ENCODE measurements around the gene TFF2.

The TFF2 gene

DNA sequence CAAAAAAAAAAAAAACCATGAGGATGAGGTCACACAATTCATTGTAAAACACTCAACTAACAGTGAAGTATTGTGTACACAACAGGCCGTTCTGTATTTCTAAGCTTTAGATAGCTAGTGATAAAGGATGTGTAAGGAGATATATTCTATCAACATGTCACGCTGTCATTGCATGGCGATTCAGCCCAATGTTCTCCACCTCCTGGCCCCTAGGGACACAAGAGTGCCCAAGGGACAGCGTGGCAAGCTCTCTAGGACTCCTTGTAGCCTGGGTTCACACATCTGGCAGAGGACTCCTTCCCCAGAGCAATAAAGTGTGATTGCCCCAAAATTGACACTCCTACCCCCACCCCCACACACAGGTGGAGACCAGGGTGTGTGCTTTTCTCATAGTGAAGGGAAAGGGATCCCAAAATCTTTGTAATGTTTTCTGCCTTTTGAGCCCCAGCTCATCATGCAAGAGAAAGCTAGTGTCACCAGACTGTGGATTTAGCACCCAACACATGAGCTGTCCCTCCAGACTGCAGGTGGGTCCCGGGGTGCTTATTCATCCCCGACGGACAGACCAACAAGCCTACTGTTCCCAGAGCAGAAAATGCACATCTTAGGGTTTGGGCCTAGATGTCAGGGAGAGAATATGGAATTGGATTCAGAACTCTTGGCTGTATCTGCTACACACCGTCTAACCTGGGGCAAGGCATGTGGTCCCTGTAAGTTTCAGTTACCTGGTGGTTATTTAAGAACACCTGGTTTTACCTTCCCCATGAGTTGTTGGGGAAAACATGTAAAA is 33.6 kb upstream of the TFF2 start:
- no peak for DNase-seq (ENCODE audit: low read depth in 2 of 2)

DNA sequence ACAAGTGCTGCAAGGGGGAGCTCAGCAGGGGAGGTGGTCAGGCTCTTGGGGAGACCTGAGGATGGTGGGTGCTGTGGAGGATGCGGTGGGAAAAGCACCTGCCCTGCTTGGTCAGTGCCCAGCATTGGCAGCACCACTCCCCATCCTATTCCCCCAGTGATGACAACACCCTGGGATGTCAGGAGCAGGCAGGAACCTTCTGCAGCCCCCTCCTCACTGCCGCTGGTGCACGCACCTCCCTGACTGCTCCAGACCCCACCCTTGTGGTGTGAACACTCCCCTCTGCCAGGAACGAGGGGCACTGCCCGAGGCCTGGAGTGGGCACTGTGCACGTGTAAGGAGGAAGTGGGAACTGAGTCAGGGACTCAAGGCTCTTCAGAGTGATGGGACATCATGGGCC is 32.5 kb upstream of the TFF2 start:
- DNase-seq (ENCODE audit: low read depth in 2 of 2), result no peak

DNA sequence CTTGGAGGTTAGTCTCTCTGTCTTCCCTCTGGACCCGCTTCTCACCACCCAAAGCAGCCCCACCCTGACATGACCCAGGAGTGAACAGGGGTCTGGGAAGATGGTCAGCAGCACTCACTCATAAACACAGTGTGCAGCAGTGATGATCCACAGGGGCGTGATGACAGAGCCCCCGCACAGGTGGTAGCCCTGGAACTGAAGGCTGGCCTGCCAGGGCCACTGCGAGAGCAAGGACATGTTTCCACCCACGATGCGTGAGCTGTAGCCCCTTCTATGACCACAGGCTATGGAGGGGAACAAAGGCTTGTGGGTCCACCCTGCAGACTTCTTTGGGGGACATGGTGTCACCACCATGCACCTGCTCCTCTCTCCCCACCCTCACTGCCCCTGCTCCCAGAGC is 32.1 kb upstream of the TFF2 start:
- no peak for DNase-seq (ENCODE audit: low read depth in 2 of 2)

DNA sequence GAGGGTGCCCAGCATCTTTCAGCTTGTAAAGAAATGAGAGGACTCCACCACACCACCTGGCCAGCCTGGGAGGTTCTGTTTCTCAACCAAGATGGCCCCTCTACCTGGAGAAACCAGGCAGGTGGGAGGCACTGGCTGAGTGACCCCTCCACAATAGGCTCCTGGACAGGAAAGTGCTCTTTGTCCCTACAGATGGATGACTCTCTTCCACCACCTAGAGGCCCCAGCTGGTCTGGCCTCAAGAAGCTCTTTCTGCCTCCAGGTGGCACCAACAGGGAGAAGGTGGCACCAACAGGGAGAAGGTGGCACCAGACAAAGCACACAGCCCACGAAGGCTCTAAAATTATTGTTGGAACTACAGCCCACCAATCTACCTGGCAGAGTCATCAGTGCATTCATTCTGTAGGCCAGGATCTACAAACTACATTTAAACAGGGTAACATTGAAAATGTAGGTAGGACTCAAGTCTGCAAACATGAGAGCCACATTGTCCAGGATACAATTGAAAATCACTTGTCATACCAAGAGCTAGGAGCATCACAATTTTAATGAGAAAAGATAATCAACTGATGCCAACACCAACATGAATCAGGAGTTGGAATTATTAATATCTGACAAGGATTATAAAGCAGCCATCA is 30.7 kb upstream of the TFF2 start:
- DNase-seq (ENCODE audit: low read depth in 2 of 2), result no peak

DNA sequence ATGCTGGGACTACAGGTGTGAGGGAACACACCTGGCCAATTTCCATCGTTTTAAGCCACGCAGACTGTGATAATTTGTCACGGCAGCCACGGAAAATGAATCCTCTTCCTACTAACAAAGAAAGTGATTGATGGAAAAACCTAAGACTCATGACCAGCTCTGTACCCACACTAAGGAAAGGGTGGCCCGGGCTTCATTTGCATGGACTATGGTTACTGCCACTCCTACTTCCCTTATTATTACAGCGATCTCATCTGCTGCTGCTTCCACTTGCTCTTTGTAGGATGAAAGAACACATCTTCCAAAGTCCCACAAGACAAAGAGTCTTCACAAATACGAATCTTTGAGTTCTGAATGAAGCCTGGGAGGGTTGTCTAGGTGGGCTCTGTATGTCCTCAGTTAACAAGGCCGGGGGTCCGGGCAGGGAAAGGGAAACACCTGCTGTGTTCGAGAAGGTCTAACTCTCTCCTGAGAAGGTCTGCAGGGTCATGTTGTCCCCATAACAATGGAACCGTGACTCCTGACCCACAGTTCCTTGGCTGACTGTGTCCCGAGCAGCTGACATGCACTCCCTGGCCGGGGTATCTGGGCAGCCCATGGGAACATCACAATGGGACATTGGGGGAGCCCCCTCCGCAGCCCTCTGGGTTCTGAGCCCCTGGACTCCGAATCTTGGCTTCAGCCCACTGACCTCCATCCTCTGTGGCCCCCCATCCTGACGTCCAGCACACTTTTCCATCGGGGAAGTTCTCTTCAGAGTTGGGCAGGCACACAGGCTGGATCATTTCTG is 28.8 kb upstream of the TFF2 start:
- DNase-seq (ENCODE audit: low read depth in 2 of 2), result no peak

DNA sequence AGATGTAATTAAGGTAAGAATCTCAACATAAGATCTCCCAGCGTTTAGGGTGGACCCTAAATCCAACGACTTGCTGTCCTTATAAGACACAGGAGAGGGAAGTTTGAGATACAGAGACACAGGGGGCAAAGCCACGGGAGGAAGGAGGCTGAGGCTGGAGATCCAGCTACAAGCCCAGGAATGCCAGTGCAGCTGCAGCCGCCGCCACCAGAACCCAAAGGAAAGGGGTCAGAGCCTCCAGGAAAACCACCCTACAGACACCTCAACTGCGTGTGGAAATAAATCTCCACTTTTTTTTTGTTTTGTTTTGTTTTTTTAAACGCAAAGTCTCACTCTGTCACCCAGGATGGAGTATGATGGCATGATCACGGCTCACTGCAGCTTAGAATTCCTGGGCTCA is 27.6 kb upstream of the TFF2 start:
- no peak for DNase-seq (ENCODE audit: low read depth in 2 of 2)

DNA sequence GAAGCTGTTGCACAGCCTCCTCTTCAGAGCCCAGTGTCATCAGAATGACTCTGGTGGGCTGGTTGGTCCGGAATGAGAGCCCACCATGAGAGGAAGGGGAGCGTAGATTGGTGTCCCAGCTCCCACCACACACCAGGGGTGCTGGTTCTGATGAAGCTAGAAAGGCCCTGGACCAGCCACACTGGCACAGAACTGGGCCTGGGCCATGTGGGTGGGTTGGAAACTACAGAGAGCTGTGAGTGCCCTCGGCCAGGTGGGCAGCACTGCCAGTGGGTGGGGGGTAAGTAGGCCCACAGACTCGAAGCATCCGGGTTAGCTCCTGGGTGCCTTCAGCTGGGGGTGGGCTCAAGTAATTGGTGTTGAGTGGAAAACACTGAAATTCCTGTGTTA is 27.2 kb upstream of the TFF2 start:
- no peak for DNase-seq (ENCODE audit: low read depth in 2 of 2)

DNA sequence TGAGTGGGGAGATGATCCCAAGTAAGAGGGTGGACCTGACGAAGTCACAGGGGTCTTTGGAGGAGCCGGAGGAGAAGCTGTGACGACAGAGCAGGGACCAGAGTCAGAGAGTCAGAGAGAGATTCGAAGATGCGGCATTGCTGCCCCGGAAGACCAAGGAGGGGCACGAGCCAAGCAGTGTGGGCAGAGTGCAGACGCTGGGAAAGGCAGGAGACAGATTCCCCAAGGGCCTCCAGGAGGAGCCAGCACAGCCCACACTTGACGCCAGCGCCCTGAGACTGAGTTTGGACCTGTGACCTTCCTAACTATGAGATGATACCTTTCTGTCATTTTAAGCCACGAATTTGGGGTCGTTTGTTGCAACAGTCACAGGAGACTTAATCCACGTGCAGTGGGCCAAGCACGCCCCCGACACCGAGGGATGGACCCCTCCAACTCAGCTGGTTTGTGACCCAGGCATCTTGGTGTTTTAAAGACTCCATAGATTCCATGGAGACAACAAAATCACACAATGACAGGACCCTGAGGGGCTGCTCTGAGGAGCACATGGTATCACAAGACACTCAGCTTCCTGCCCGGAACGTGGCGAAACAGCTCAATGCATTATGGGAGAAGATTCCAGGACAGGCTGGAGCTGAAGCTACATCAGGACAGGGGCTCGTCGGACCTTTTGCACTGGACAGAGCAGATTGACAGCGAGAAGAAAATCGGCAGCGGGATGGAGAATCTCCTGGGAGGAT is 26.6 kb upstream of the TFF2 start:
- no peak for DNase-seq (ENCODE audit: low read depth in 2 of 2)

DNA sequence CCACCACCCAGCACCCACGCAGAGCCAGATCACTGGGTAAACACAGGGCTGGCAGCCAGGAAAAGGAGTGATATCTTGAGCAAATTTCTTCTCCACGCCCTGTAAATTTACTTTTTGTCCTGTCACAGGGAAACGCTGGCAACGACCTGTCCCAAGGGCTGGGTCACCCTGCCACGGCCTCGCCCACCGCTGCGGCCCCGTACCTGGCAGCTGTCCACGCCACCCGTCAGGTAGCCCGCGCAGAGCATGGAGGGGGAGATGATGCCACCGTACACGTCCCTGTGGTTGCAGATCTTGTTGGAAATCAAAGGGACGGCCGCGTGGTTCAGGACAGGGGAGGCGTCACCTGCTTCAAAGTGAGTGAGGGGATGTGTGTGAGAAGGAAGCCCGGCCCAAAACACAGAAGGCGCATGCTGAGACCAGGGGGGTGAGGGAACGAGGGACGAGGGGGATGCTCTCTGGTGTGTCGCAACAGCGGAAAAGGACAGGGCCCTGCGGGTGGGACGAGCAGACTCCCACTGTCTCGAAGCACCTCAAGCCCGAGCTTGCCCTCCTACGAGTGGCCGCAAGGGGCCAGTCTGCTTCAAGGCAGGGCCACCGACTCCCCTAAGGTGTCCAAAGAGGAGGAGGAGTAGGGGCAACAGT is 25.7 kb upstream of the TFF2 start:
- DNase-seq (ENCODE audit: low read depth in 2 of 2), result no peak

DNA sequence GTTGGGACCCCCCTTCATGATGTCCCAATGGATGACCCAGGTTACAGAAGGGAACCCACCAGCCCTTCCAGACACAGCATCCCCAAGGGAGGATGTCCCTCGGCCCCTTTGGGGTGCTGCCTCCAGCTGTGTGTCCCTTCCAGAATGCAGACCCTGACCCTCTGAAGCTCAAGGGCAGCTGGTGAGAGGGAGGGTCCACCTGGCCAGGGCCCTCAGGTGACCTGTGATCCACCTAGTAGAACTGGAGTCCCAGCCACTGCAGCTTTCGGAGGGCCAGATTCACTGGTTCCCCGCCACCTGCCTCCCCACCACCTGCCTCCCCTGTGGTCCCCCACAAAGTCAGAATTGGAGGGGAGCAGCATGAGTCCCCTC is 25.2 kb upstream of the TFF2 start:
- DNase-seq (ENCODE audit: low read depth in 2 of 2), result no peak

DNA sequence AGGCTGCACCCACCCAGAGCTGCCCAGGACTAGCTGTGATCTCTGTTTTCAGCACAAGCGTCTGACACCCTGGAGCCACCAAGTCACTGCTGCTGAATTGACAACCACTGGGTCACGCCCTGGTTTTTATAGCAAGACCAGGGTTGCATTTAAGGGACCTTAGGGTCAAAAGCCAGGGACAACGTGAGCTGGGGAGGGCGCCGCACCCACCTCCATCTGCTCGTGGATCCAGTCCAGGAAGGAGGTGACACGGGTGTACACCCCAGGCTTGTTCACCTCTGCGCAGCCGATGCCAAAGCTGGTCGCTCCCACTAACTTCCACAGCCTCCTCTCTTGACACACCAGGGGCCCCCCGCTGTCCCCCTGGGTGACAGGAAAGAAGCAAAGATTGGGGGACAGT is 24.7 kb upstream of the TFF2 start:
- DNase-seq (ENCODE audit: low read depth in 2 of 2), result no peak

DNA sequence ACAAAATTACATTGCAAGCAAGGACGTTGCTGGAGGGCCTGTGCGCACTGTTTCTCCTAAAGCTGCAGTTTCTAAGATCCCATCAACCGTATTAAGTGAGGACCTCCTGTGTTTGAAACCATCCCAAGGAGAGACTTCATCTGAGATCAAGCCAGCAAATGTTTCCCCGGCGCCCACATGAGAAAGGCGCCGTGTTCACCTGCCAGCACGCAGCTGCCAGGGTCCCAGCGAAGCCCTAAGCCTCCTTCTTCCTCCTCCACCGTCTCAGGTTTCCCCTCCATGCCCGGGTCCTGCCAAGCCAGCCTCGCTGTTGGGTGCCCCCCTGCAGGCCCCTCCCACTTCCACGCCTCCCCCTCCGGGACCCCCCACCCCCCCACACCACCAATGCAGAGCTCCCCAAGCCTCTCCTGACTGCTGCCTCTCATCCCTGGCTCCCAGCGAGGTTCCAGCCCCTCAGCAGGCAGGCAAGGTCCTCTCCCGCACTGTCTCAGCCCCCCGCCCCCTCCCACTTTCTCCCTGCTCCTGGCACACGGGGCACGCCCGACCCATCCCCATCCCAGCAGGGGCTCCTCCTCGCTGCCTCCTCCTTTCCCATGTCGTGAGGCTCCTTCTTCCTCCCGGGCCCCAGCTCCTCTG is 24.2 kb upstream of the TFF2 start:
- no peak for DNase-seq (ENCODE audit: low read depth in 2 of 2)

DNA sequence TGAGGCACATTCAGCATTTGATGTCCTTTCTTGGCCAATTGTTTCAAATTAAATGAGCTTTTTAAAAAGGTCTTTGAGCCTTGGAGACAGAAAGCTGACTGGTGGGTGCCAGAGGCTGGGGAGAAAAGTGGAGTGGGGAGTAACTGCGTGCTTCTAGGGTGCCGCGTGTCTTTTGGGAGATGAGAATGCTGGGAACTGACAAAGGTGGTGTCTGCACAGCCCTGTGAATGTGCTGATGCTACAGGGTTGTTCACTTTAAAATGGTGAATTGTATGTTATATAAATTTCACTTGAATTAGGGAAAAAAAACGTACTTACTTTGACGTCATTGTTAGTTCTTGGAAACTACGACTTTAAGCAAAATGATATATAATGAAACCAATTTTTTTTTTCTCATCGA is 23.7 kb upstream of the TFF2 start:
- no peak for DNase-seq (ENCODE audit: low read depth in 2 of 2)

DNA sequence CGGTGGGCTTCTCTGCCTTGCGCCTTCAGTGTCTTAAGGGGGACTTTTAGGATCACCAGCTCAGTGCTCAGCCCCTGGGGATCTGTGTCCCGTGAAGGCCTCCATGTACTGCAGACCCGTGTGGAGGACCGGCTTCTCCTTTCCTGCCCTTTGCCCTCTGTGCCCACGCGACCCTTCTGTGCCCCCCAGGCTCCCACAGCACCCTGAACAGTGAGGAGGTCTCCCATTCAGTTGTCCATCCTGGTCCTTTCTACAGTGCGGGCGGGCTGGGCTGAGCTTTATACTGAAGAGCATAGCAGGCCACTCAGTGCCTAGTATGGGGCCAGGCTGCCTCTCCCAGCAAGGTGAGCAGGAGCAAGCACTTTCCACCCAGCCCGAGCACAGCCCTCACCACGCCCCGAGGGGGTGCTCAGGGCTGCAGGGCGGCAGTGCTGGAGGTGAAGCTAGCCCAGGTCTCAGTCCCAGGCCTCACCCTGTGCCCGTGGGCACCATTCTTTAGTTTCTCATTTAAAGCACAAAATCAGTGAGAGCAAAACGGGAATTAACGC is 23.2 kb upstream of the TFF2 start:
- DNase-seq (ENCODE audit: low read depth in 2 of 2), result no peak

DNA sequence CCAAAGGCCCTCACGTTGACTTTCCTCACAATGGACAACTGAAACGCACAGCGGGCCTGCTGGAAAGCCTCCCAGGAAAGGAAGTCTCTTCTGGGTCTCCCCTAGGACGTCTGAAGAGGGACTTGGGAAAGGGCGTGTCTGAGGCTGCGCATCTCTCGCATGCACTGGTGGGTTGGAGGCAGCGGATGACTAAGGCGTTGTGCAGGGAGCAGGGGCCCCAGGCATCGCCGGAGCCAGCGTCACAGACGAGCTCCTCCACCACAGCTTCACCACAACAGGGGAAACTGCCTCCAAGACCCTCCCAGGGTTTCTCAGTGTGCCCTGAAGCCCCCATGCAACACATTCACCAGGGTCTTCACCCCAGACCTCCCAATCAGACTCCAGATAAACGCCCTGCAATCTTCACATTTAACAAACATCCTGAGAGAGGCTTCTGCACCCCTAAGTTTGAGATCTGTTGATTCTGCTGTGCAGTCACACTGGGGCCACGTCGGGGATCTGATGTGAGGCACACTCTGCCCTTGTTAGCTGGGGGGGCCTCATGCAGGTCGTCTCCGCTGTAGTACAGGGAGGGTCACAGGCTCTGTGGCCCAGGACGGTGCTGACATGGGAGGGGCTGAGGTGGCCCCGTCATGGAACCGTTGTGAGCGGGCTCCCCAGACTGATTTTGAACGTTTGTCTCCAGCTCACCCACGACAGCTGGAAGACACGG is 22.6 kb upstream of the TFF2 start:
- no peak for DNase-seq (ENCODE audit: low read depth in 2 of 2)

DNA sequence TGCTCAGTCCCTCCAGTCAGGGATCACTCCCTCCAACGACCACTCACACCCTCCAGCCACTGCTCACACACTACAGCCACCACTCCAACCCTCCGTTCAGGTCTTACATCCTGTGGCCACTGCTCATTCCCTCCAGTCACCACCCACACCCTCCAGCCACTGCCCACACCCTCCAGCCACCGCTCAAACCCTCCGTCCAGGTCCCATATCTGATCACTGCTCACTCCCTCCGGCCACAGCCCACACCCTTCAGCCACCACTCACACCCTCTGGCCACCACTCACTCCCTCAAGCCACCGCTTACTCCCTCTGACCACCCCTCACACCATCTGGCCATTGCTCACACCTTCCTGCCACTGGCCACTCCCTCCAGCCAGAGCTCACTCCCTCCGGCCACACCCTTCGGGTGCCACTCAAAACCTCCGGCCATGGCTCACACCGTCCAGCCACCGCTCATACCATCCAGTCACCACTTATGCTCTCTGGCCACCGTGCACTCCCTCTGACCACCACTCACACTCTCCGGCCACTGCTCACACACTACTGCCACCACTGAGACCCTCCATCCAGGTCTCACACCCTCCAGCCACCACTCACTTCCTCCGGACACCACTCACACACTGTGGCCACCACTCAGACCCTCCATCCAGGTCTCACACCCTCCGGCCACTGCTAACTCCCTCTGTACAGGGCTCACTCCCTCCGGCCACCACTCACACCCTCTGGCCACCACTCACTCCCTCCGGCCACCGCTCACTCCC is 20.3 kb upstream of the TFF2 start:
- DNase-seq (ENCODE audit: low read depth in 2 of 2), result no peak

DNA sequence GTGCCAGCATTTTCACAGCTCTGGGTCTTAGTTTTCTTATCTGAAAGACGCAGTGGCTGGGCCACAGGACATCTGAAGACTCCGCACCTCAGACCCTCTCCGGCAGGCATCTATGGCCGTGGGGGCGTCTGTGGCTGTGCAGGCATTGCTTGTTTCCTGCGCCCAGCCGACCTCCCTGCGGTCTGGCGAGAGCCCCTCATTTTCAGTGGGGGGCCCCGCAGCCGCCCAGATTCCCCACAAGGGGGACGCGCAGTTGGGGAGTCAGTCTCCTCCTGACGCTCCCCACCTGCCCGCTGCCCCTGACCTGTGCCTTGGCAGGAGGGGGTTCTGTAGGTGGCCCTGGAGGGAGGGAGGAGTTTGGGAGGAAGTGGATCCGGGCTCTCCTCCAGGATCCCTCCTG is 19.0 kb upstream of the TFF2 start:
- no peak for DNase-seq (ENCODE audit: low read depth in 2 of 2)

DNA sequence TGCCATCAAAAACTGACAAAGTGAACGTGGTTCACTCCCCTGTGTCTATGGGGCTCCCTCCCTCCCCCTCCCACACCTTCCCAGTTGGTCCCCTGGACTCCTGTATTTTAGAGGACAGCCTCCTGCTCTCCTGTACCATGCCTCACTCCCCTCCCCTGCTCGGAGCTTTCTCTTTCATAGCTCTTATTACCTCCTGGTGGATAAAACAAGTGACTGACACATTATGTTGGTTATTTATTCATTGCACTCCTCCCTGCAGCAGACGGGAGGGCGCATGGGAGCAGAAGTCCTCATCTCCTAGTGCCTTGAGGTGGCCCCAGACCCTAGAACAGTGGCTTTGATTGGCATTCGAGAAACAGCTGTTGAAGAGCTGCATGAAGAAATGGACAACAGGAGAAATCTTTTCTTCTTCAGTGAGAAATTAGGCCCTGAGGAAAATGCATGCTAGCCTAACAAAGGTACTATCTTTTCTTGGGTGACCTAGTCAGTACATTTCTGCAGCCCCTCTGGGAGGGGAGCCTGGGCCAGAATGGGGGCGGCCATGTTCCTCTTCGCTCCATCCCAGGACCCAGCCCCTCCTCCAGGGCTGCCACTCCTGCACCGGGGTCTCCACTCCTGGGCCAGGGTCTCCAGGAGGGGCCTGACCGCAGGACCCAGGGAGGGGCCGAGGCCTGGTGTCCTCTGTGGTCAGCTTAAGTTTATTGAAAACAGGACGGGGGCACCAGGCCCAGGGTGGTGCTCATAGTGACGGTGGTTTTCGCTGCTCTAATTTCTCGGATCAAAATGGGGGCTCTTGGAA is 16.8 kb upstream of the TFF2 start:
- DNase-seq (ENCODE audit: low read depth in 2 of 2), result no peak

Measured in stimulated activated CD8-positive, alpha-beta memory T cell treated with anti-CD3 and anti-CD28 coated beads, Interleukin-2, amount 100 ng/mL, for 1 hour (primary cell).